TTC549 (cell line): ENCODE measurements around the gene PPP4R2.
"Not testable (repeated sequence)": the region's sequence is repeated elsewhere in the genome, so short reads cannot be mapped to it uniquely, and the experiment has no call there.

Source experiments
- FAIRE-seq: peaks from 2 replicates; lab custom pipeline; 2012; peaks lifted over from hg19 to GRCh38; lab: Jason Lieb, UNC

Gene PPP4R2

GRCh38 chr3:73026111-73026759 is 29.6 kb downstream of the PPP4R2 start:
- FAIRE-seq, result no peak

GRCh38 chr3:73026760-73027113 is 30.1 kb downstream of the PPP4R2 start:
- no peak for FAIRE-seq

GRCh38 chr3:73028803-73029202 is 32.2 kb downstream of the PPP4R2 start:
- FAIRE-seq, result no peak

- FAIRE-seq, result no peak
Measured at GRCh38 chr3:73029321-73029796, 32.7 kb downstream of the PPP4R2 start.

GRCh38 chr3:73030073-73030597 is 33.5 kb downstream of the PPP4R2 start:
- FAIRE-seq, result no peak

GRCh38 chr3:73031573-73032103 is 35.0 kb downstream of the PPP4R2 start:
- FAIRE-seq, result no peak

GRCh38 chr3:73036694-73037591 is 40.3 kb downstream of the PPP4R2 start:
- no peak for FAIRE-seq

GRCh38 chr3:73041537-73041936 is 44.9 kb downstream of the PPP4R2 start:
- no peak for FAIRE-seq

- FAIRE-seq, result no peak
Measured at GRCh38 chr3:73043414-73043813, 46.8 kb downstream of the PPP4R2 start.

- FAIRE-seq, result no peak
Measured at GRCh38 chr3:73045391-73045790, 48.8 kb downstream of the PPP4R2 start.

- FAIRE-seq, result no peak
Measured at GRCh38 chr3:73046195-73046594, 49.6 kb downstream of the PPP4R2 start.

- FAIRE-seq, result no peak
Measured at GRCh38 chr3:73049319-73049718, 52.7 kb downstream of the PPP4R2 start.

- no peak for FAIRE-seq
Measured at GRCh38 chr3:73052857-73053256, 56.2 kb downstream of the PPP4R2 start.

- no peak for FAIRE-seq
Measured at GRCh38 chr3:73055583-73055982, 59.0 kb downstream of the PPP4R2 start.

- peak; percentile 90 for FAIRE-seq
Measured at GRCh38 chr3:73056014-73056844, 59.6 kb downstream of the PPP4R2 start.

GRCh38 chr3:73056845-73057150 is 60.2 kb downstream of the PPP4R2 start:
- no peak for FAIRE-seq

GRCh38 chr3:73060302-73060723 is 63.7 kb downstream of the PPP4R2 start:
- no peak for FAIRE-seq

- FAIRE-seq, result no peak
Measured at GRCh38 chr3:73061416-73061815, 64.8 kb downstream of the PPP4R2 start, which contains the start of gene EBLN2. TSS of gene EBLN2 (plus strand) at chr3:73061659. CDS start at chr3:73062082, 423 bp downstream.

- FAIRE-seq, result not testable (repeated sequence)
Measured at GRCh38 chr3:73066243-73066642, 69.6 kb downstream of the PPP4R2 start.

GRCh38 chr3:73068419-73068818 is 71.8 kb downstream of the PPP4R2 start:
- FAIRE-seq, result no peak

GRCh38 chr3:73069187-73069586 is 72.6 kb downstream of the PPP4R2 start:
- FAIRE-seq, result no peak

- FAIRE-seq, result no peak
Measured at GRCh38 chr3:73069775-73070444, 73.3 kb downstream of the PPP4R2 start.
